GM04504 (cell line): ENCODE data around the gene FNDC3A.
"Not testable (repeated sequence)": the region's sequence is repeated elsewhere in the genome, so short reads cannot be mapped to it uniquely, and the experiment has no call there.

Experiments
- DNase-seq: peaks from one replicate; pipeline ENCODE4 v3.0.0-alpha.2; 2012; ENCODE audit warnings: low read depth

Gene FNDC3A

DNA sequence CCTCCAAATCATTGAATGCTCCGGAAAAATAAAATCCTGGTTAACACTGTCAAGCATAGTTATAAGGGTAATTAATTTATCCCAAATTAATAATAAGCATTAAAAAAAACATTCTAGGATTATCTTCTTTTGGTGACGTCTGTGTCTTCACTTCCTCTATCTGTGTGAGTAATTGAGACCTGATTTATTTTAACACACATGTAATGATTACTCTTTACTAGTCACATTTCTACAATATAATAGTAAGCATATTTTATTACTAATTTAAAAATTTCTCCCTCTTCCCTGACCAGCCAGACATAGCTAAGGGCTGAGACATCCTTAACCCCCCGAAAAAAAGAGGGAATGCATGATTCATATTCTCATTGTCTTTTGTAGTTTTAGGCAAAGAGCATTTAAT, 2.3 kb downstream of the FNDC3A start:
- DNase-seq = no peak

DNA sequence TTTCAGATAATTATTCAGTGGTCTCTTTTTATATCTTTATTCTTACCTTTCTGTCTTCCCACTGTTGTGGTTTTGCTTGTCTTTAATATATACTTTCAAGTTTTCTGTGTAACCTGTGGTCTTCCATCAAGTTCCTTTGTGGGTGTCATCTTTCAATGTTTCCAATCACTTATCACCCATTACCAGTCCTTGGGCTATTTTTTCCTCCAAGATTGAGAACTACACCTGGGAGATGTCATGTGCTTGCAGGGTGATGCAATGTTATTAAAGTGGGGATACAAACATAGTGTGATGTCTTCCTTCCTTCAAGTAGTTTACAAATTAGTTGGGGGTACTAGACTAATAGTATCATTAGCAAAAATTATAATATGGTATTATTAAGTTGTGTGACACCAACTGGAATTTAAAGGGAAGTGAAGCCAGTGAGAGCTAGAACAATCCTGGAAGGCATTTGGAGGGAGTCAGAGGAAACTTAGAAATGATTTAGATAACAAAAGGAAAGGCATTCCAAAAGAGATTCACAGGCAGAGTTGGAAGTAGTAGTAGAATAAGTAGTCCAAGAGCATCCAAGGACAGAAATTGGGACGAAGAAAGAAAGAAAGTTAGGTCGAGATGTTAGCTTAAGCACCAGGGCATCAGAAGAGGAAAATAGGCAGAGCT, 3.4 kb downstream of the FNDC3A start:
- DNase-seq = no peak

DNA sequence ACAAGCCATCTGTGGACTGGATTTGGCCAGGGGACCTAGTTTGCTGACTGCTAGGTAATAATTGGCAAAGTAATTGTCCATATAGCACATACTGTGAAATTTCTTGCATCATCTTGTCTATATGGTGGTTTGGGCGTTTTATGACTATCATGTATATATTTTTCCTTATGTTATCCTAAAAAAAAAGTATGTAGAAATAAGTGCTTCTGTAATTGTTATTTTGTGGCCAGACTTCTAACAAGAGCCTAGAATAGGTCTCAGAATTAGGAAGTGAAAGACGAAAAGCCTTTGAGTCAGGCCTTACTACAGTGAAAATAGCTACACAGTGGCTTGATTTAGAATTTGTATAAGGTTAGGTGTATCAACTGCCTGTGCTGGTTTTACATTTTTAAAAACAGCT, 4.2 kb downstream of the FNDC3A start:
- DNase-seq = no peak

DNA sequence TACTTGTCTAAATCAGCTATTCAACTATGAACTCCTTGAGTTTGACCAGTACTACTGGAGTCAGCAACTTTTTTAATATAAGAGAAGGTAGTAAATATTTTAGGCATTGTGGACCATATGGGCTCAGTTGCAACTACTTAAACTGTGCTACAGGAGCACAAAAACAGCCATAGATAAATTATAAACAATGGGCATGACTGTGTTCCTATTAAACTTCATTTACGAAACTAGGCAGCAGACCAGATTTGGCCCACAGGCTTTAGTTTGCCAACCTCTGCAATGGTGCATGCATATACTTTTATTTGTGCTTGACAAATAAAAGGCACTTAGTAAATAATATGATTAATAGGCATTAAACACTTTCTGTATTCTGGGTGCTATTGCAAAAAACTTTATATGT, 7.6 kb downstream of the FNDC3A start:
- DNase-seq = no peak

DNA sequence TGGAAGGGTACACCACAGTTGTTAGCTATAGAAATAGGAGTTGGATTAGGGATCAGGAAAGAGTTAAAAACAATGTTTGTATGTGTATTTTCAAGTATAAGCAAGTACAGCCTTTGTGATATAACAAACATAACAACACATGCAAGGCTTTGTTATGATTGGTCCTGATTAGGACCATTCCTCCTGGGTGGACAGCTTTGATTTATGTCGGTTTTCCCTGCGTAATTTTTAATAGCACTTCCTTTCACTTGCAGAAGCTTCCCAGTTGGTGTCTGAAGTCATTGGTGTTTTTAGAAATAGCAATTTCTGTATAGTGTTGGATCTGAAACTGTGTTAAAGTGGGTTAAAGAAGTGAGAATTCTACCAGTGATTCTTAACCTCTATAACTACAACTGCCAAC, 10.0 kb downstream of the FNDC3A start:
- no peak for DNase-seq

DNA sequence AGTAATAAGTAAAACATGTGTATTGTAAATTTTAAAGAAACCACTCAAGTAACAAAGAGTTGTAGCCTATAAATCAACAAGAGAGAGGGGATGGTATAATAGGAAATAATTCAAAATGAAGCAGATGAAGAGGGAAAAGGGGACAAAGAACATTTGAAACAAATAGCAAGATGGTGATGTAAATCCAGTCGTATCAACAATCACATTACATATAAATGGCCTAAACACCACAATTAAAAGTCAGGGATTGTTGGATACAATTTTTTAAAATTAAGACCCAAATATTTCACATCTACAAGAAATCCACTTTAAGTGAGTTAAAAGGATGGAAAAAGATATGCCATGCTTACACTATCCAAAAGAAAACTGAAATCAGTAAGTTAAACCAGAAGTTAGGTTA, 15.2 kb downstream of the FNDC3A start:
- no peak for DNase-seq

DNA sequence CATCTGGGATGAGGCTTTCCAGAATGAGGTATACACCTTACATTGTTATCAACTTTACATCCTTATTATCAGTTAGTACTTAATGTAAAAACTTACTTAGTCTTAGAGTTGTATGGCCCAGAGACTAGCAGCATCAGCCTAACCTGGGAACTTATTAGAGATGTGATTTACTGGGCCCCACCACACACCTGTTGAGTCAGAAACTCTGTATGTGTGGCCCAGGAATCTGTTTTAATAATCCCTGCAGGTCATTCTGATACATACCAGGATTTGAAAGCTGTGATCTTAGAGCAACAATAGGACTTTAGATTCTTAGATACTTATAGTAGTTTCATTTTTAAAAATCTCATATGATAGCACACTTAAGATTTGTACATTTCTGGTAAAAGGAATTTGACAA, 17.4 kb downstream of the FNDC3A start:
- DNase-seq = no peak

DNA sequence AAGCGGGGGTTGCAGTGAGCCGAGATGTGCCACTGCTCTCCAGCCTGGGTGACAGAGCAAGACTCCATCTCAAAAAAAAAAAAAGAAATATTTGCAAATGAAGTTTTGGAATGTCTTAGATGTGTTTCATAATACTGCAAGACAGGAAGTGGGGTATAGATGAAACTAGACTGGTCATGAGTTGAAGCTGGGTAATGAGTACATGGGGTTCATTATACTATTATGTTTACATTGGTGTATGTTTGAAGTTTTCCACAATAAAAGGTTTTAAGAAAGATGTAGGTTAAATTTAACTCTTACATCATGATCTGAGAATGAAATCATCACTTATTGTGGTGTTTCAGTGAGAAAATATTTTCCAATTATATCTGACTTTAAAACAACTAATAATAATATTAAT, 19.0 kb downstream of the FNDC3A start:
- no peak for DNase-seq

DNA sequence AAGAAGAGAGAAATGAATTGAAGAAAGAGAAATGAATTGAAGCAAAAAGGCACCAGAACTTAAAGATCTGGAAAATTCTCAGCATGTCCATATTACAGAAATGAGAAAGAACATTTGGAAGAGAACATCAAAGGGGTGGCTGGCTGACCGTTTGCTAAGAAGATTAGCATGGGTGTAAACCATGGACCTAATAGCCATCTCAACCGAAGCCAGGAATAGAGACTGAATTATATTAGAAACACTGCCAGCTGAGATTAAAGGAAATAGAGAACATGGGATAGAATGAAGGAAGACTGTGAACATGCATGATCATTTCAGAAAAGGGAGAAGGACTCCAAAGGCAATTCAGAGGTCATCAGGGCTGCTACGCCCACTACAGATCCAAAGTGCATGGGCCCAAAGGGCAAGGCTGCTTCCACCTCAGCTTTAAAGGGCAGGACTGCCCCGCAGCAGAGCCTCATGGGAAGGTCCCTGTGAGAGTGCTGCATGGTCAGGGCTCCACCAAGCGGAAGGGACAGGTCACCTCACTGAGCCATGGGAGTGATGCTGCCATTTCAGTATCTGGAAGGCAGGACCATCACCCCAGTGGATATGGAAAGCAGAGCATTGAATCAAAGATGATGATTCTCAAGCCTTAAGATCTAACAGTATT, 23.1 kb downstream of the FNDC3A start:
- no peak for DNase-seq

DNA sequence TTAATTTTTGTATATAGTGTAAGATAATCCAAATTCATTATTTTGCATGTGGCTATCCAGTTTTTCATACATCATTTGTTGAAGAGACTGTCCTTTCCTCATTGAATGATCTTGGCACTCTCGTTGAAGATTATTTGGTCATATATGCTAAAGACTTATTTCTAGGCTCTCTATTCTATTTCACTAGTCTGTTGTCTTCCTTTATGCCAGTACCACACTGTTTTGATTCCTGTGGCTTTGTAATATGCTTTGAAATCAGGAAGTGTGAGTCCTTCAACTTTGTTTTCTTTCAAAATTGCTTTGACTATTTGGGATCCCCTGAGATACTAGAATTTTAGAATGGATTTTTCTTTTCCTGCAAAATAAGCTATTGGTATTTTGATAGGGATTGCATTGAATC, 24.5 kb downstream of the FNDC3A start:
- no peak for DNase-seq

DNA sequence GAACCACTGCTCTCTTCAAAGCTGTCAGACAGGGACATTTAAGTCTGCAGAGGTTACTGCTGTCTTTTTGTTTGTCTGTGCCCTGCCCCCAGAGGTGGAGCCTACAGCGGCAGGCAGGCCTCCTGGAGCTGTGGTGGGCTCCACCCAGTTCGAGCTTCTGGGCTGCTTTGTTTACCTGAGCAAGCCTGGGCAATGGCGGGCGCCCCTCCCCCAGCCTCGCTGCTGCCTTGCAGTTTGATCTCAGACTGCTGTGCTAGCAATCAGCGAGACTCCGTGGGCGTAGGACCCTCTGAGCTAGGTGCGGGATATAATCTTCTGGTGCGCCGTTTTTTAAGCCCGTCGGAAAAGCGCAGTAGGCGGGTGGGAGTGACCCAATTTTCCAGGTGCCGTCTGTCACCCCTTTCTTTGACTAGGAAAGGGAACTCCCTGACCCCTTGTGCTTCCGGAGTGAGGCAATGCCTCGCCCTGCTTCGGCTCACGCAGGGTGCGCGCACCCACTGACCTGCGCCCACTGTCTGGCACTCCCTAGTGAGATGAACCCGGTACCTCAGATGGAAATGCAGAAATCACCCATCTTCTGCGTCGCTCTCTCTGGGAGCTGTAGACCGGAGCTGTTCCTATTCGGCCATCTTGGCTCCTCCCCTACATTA, 43.4 kb downstream of the FNDC3A start:
- not testable (repeated sequence) for DNase-seq

DNA sequence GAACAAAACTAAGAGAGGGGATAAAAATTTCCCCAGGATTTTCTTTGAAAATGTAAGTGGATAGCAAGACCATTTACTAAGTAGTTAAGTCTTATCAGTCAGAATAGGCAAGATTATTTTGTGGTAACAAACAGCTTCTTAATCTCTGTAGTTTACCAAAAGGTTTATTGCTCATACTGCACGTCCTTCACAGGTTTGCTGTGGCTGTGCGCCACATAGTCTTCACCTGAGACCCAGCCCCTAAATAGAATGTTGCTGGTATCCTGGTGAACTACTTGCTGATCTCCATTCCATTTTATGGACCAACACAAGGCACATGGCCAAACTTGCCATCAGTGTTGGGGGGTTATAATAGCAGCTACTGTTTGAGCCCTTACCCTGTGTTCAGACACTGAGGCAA, 44.6 kb downstream of the FNDC3A start:
- no peak for DNase-seq

DNA sequence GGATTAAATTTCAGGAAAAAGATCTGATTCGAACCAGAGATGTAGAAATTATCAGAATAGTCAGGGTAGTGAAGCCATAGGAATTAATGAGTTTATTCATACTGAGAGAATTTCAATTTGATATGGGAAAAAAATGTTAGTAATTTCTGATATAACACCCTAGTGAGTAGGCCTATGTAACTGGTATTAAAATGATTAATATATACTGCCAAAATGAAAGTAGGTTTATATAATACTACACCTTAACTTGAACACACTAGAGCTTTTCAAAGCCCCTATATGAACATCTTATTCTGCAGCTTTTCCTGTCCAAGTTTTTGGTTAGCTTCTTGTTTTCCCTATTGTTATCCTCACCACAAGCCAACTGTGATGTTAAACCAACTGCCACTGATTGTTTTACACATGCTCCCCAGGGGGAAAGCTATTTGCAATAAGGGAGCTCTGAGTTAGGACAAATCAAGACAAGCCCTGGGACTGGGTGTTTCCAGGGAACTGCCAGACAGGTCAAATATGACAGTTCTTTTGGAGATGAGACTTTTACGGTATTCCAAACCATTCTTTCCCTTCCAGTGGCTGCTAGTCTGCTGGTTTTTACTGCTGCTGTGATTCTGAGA, 45.3 kb downstream of the FNDC3A start:
- no peak for DNase-seq

DNA sequence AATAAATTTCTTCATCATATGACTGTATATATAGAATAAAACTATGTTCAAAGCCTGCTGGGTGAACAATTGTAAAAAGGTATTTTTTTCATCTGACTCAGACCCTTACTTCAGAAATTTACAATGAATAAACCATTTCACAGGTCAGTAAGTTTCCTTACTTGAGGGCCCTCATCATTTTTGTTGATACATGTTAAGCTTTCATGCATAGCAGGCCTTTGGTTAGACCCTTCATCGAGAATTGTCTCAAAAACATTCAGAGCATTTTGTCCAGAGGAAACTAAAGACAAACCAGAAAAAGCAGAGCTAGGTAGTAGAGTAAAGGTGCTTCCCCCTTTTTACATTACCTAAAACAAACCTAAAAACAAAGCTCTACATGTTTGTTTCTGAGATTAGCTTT, 46.2 kb downstream of the FNDC3A start:
- no peak for DNase-seq

DNA sequence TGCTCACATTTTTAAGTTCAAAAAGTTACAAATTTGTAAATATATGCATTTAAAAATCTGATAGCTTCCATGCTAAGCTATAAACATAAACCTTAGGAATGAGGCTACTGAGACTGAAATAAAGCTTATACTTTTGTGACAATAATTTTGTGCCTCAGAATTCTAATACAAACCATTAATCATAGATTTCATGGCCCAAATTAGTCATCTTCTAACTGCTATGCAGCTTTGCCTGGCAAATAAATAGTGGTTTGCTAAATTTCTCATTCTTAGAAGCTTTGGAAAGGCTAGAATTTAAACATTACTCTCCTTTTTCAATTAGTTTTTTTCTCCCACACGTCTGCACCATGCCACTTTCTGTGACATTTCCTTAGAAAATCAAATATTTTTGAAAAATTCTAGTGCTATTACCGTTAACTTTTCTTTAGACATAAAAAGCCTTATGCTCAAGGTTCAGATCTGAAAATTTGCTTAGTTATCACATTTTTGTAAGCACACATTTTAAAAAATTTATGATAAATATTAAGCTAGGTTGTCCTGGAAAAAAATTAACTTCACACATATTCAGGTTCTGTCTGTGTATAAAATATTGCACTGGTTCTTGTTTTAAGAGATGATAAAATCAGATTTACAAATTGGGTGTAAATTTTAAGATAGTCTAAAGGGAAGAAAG, 46.9 kb downstream of the FNDC3A start:
- no peak for DNase-seq

DNA sequence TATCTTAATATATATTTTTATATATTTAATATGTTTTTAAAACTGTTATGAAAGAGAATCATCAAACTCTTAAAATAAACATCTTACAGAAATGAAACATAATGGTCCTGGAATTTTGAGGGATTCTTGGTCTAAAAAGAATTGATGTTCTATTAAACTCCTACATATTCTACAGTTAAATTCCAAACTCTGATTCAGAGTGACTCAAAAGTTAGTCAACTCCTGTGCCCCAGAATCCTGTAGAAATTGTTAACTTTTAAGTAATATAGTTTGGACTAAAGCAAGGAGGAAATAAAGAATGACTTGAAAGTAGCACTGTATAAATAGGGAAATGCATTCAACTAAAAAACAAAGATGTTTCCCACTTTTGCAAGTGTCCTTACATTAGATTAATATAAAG, 47.7 kb downstream of the FNDC3A start:
- DNase-seq = peak; percentile 41

DNA sequence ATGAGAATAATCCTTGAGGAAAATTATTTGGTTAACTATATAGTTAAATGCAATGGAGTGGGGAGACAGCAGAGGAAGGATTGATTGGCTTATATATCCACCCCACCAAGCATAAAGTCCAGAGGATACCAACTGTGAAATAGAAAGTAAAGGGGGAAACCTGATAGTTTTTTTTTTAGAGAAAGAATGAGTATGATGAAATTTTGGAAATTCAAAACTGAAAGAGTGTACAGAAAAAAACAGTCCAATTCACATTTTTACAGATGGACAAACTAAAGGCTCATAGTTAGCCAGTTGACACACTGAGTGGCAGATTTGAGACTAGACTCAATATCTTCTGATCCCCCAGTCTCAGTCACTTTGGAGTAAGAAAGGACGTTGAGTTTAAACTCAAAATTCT, 51.1 kb downstream of the FNDC3A start:
- no peak for DNase-seq

DNA sequence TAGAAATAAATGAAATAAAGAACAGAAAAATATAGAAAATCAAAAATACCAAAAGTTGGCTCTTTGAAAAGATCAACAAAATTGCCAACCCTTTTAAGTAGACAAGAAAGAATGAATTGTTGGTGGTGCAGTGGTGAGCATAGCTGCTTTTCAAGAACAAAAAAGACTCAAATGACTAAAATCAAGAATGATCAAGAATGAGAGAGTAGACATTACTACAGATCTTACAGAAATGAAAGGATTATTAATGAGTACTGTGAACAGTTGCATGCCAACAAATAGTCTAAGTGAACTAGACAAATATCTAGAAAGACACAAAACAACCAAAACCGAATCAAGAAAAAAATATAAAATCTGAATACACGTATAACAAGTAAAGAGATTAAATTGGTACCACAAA, 53.9 kb downstream of the FNDC3A start:
- DNase-seq = no peak

DNA sequence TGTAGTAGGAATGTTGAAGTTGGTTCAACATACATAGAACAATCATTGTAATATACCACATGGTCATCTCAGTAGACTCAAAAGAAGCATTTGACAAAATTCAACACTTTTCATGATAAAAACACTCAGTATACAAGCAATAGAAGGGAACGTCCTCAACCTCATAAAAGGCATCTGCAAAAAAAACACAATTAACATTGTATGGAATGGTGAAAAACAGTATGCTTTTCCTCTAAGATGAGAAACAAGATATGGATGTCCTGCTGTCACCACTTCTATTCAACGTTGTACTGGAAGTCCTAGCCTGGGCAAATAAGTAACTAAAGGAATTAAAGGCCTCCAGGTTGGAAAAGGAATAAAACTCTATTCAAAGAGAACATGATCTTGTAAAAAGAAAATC, 54.5 kb downstream of the FNDC3A start:
- no peak for DNase-seq

DNA sequence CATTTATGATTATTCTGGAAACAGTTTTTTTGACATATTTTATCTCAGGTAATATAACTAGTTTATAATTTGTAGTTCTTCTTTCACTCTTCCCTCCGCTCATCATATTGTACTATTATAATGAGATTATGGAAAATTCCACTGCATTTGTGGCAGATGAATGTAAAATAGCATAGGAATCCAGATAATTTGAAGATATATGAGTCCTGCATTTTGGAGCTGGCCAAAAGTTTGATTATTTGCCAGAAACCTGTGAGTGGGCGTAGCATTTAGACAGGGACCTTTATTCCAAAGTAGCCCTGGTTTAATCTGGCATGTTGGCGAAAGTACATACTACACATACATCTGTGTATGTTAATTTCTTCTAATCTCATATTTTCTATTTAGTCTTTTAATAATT, 65.2 kb downstream of the FNDC3A start:
- DNase-seq = no peak

DNA sequence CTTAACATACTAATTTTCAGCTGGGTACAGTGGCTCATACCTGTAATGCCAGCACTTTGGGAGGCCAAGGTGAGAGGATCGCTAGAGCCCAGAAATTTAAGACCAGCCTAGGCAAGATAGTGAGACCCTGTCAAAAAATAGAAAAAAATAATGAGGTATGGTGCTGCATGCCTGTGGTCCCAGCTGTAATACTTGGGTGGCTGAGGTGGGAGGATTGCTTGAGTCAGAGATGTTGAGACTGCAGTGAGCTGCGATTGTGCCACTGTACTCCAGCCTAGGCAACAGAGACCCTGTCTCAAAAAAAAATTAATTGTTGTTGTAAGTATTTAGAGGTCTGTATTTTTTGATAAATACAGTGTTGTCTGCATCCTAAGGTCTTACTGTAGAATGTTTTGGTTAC, 66.8 kb downstream of the FNDC3A start:
- DNase-seq = no peak

DNA sequence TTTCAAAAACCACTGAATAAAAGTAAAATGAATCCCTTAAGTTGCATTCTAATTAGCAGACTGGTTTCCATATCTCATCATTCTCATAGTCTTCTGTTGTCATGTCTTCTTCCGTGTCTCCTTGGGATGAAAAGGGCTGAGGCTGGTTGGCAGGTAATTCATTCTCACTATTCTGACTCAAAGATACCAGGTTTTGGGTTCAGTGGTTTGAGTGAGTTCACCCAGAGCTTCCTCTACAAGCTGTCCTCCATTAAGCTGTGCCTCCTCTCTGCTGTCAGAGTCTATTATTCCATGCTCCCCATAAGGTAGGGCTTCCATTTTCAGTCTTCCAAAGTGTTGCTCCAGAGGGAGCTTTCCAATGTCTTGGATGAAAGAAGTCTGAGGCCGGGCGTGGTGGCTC, 68.3 kb downstream of the FNDC3A start:
- DNase-seq = no peak

DNA sequence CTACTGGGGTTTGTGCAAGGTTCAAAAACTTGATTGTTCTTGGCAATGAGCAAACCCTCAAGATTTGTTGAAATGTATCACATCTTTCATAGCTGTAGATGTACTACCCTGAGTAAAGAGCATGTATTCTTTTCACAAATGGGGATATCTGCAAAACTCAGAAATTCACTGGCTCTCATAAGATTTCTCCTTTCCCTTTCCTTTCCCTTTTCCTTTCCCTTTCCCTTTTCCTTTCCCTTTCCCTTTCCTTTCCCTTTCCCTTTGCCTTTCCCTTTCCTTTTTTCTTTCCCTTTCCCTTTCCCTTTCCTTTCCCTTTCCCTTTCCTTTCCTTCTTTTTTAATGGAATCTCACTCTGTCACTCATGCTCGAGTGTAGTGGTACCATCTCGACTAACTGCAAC, 69.1 kb downstream of the FNDC3A start:
- DNase-seq = no peak
